GM19467 (cell line): ENCODE results near the gene CSNK2B.

Experiments used
- ATAC-seq: cut with Tn5 transposase; IDR thresholded peaks from one replicate; pipeline ENCODE4 v1.9.1; 2021; ENCODE audit warnings: mild to moderate bottlenecking, moderate library complexity; ENCODE audit not compliant: unreplicated experiment

CSNK2B gene

DNA sequence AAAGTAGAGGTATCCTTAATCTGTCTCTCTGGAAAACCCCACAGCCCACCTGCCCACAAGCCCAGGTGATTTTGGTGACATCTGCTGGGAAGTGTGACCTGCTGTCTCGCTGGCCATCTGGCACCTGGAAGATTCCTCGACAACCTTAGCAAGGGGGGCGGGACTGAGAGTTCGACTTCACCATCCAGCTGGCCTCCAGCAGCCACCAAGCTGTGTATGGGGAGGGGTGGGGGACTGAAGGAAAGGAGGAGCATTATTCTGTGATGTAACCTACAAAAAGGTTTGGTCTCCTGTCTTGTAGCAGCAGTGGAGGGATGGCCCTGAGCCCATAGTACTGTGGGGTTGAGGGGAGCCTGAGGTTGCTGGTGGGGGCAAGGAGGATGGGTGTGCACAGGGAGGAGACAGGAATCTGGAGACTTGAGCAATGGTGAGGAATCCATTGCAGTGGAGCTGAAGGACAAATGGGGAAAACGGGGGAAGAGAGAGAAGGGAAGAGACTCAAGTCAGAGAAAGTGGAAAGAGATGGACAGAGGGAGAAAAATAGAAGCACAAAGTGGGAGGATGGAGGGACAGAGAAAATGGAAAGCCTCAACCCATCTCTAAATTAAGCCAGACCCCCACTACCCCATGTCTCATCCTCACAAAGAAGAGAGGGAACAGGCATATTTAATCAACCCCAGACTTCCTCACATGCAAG is 44.8 kb downstream of the CSNK2B start:
- ATAC-seq: no peak

DNA sequence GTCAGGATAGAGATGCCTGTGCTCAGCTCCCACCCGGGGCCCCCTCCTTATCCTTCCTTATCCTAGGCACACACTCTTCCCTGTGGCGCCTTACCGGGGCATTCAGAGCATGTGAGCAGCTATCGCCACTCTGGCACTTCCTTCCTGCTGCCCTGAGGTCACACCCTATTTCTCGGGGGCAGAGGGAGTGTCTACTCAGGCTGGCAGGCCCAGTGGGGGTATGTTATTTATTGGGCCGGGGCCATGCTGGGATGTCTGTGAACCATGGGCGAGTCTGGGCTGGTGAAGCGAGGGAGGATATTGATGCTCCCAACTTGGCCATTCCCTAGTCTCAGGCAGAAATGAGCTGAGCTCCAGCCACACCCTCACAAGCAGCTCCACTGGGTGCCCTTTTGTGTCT is 45.4 kb downstream of the CSNK2B start:
- no peak for ATAC-seq

DNA sequence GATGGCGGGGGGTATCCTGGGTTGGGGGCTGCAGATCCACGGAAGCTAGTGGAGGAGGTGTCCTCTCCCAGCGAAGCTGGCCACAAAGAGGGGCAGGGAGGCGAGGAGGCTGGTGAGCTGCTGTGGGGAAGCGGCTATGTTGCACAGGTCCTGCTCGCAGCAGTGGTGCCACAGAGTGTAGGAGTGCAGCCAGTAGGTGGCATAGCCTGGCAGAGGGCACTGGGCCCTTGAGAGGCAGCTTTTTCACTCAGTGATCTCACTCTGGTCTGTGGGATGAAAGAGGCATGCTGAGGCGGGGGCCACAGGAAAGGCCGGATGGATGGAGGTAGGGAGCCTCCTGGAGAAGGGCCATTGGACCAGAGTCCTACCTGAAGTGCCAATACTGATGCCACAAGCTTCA is 46.4 kb downstream of the CSNK2B start:
- ATAC-seq: no peak

DNA sequence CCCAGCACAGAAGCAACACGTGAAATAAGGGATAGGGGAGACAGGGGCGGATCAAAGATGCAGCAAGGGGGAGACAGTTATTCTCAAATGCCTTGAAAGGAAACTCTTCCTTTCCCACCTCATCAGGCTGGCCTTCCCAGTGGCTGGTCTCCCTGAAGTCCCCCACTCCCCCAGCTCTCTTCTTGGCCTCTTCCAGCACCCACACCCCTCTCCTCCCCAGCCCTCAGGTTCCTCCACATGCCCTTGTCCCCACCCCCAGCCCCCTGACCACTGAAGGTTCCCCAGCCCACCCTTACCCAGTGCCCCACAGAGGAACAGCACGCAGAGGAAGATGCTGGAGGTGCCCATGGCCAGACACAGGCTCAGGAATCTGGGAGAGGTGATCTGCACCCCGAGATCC is 47.6 kb downstream of the CSNK2B start:
- ATAC-seq: no peak

DNA sequence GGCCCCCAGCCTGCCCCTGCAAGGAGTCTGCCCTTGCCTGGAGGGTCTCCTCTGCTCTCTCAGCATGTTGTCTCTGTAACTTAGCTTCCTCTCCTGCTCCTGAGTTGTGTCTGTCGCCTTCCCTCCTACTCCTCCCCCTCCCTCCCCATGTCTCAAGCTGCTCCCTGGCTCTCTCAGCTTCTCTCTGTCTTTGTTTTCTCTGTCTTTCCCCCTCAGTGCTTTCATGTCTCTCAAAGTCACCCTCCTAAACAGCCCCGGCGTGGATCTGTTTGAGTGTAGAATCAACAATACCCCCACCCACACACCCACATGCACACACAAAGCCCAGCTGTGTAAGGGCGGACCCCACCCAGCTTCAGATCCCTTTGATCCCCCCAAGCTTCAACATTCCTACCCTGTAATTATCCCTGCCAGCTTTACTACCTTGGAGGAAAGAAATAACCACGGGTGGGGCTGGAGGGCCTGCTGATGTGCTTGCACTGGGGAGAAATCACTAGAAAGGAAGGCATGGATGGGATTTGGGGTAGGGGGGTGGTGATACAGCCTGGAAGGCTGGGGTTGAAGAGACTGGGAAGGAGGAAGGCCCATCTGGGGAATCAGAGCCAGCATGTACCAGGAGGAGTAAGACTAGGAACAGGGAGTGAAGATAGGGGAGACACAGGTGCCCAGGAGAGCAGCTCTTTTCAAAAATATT is 48.3 kb downstream of the CSNK2B start:
- no peak for ATAC-seq

DNA sequence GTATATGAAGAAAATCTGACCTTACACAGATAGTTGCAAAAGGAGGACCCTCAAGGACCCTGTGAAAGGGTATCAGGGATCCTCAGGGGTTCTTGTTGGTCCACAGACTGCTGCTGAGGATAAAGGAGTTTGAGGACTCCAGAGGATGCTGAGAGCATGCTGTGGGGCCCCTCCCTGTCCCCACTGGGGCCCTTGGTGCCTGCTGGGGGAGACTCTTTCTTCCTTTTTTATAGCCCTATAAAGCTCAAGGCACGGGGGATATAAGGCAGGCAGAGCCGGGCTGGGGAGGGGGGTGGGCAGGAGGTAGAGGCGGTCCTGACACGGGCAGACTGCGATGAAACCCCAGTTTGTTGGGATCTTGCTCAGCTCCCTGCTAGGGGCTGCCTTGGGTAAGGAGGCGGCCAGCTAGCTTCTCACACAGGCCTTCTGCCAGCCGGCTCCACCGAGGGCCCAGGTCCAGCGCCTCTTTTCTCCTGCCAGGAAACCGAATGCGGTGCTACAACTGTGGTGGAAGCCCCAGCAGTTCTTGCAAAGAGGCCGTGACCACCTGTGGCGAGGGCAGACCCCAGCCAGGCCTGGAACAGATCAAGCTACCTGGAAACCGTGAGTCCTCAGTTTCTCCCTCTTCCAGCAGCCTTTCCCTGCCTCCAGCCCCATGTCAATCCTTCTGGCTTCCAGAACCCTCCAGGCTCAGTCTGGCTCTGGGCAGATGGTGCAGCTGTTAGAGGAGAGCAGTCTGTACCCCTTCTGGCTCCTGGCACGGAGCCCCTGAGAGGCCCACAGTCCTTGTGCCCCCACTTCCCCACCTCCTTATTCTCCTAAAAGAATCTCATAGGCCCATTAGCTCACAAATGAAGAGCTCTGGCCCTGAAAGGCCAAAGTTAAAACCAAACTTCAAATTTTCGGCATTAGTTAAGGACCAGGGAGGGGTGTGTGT is 49.4 kb downstream of the CSNK2B start, which contains the start of gene LY6G6D:
Gene LY6G6D (plus strand): TSS at position 327 of the 937 bp plus-strand sequence. CDS start 8 bp downstream, at position 335.
- ATAC-seq: no peak

DNA sequence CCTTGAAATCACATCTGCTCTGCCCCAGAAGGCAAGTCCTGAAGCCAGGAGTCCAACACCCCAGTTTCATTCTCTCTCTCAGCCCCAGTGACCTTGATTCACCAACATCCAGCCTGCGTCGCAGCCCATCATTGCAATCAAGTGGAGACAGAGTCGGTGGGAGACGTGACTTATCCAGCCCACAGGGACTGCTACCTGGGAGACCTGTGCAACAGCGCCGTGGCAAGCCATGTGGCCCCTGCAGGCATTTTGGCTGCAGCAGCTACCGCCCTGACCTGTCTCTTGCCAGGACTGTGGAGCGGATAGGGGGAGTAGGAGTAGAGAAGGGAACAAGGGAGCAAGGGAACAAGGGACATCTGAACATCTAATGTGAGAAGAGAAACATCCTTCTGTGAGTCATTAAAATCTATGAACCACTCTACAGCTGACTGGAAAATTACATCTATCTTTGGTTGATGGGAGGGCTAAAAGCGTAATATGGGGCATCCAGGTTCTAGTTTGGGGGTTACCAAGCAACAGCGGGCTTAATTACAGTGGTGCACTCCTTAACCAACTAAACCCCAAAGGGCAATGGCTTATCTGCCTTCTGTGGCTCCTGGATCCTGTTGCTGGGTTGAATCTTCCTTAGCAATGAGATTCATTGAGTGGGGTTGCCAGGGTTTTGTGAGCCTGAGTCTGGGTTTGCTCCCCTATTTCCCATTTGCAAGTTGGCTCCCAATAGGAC is 51.8 kb downstream of the CSNK2B start:
- no peak for ATAC-seq

DNA sequence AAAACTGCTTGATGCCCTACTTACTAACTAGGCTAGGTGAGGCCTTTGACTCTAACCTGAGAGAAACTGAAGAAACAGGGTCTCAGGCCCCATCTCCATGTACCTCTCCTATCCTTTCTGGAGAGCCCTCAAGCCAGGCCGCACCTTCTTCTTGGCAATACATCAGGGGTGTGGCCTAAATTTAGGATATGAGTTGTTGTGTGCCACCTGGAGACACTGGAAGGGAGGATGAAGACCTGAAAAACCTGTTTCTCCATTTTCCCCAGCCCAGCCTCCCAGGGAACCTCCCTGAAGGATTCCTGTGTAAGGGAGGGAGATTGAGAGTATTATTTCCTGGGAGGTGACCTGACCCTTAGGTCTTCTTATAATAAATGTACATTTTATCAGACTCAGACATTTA is 52.4 kb downstream of the CSNK2B start:
- ATAC-seq: no peak

DNA sequence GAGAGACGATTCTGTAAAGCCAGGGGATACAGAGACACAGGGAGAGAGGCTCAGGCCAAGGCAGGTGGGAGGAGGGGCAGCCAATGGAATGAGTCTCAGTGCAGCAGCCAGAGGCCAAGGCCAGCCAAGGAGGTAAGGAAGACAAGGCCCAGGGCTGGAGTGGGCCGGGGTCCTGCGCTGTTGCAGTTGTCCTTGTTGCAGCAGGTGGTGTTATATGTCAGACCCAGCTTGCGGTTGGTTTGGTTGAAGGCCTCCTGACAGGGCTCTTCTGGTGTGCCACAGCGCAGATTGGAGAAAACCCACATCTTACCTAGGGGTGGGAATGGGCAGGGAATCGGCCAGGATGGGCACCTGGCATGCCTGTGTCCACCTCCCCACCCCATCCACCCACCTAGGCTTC is 53.1 kb downstream of the CSNK2B start:
- no peak for ATAC-seq
